ENCODE measurements around the gene CCDC78.
A peak's percentile ranks its signal among the peaks of the same experiment; 100 is the strongest.

- TF ChIP-seq CTCF (conservative IDR thresholded peaks at IDR 0.05; ENCODE audit: low read depth in 2 of 2) = no peak
- no peak for TF ChIP-seq REST (IDR thresholded peaks at IDR 0.05; ENCODE audit: unreplicated experiment)
- no peak for TF ChIP-seq EZH2phosphoT487 (IDR thresholded peaks at IDR 0.05; ENCODE audit: unreplicated experiment)
- TF ChIP-seq CREB1 (CRISPR knock-in tag; IDR thresholded peaks at IDR 0.05; ENCODE audit: low read depth) = no peak
- TF ChIP-seq ETS1 (IDR thresholded peaks at IDR 0.05) = no peak
- TF ChIP-seq EZH2 (IDR thresholded peaks at IDR 0.05; ENCODE audit: low read depth, unreplicated experiment) = peak; percentile 44
- no peak for TF ChIP-seq POLR2AphosphoS5 (IDR thresholded peaks at IDR 0.05; ENCODE audit: low read depth)
- TF ChIP-seq ZNF331 (CRISPR knock-in tag; IDR thresholded peaks at IDR 0.05; ENCODE audit: low read depth) = no peak
- TF ChIP-seq STAT1 (IDR thresholded peaks at IDR 0.05; ENCODE audit: unreplicated experiment) = no peak
- no peak for TF ChIP-seq JUNB (IDR thresholded peaks at IDR 0.05; ENCODE audit: unreplicated experiment)
- TF ChIP-seq ZNF114 (CRISPR knock-in tag; IDR thresholded peaks at IDR 0.05) = no peak
- TF ChIP-seq NANOG (IDR thresholded peaks at IDR 0.05; ENCODE audit: borderline replicate concordance) = no peak
- TF ChIP-seq ZNF462 (CRISPR knock-in tag; IDR thresholded peaks at IDR 0.05) = no peak
Observed at GRCh38 chr16:694187-694862, 31.9 kb downstream of the CCDC78 start.

All from GM23338 (cell line).